ENCODE data around the gene CBLIF.
"Not testable (repeated sequence)": the region's sequence is repeated elsewhere in the genome, so short reads cannot be mapped to it uniquely, and the experiment has no call there.

The CBLIF gene

DNA sequence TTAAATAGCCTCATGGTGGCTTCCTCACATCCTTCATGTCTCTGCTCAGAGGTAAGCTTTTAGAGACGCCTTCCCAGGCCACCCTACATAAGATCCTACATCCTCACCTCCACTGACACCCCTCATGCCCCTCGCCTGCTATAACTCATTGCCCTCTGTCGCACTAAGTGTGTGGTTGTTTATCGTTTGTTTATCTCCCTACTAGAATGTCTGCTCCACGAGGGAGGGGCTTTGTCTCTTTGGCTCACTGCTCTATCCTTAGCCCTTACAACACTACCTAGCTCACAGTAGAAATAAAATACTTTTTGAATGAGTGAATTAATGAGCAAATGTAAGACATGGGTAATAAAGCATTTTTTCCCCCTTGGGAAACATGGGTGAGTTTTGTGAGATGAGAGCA, 1.3 kb upstream of the CBLIF start:
- no peak for FAIRE-seq

DNA sequence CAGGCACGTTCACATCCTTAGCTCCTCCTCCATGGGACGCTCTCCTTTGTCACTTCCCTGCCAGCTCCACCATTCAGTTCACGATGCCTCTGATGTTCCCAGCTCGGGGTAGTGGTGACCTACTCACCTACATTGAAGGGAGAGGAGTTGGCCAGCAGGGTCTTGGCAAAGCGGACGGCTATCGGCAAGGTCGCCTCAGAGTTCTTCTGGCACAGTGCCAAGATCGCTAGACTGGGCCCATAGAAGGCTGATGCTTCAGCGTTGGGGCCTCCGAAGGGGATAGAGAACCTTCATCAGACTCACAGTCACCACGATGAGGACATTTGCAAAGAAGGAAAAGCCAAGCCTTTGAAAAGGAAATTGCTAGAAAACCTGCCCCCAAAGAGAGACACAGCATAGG, 3.0 kb downstream of the CBLIF start:
- FAIRE-seq: no peak

DNA sequence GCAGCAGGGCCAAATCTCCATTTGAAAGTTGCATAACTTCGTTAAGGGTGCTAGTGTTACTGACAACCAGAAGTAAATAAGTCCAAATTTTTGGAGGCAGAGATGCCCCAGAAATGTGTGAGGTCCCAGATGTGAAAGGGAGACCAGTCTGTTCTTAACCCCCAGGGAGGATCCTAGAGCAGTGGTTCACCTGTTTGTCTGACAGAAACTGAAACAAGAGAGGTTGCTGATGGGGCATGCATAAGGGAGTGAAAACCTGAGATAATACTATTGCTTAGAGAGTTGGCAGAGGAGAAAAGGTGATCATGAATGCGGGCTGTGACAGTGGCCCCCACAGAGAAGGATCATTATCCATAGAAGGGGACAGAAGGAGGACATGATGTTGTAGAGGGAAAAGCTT, 3.8 kb downstream of the CBLIF start:
- no peak for FAIRE-seq

DNA sequence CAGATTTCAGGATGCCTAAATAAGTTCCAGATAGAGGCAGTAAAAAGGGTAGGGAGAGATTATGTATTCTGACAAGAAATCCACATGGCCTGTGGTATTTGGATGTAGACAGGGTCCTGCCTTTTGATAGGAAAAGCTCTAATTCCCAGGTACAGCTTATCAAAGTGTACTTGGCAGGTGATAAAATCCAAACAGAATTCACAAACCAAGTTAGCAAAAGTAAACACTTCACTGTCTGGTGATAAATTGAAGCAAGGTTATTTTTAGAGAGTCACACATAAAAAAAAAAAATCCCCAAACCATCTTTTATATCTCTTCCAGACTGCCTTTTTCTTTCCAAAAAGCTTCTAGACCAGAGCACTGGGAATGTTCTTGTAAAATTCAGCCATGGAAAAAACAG, 5.7 kb downstream of the CBLIF start:
- FAIRE-seq: no peak

DNA sequence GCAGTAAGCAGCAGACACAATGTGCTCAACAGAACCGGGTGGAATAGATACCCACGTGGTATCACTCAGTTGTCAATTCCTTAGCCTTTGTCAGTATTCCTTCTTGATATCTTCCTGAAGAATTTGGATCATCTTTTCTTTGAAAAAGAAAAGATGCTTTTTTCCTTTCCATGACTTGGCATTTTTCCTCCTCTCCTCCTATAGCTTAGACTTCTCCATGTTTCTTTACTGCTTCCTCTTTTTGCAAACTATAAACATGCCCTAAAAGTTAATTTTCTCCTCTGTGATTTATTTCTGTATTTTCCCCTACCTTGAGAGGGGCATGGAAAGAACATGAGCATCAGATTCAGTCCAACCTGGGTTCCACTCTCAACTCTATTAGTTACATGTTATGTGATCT, 11.7 kb downstream of the CBLIF start:
- no peak for FAIRE-seq

DNA sequence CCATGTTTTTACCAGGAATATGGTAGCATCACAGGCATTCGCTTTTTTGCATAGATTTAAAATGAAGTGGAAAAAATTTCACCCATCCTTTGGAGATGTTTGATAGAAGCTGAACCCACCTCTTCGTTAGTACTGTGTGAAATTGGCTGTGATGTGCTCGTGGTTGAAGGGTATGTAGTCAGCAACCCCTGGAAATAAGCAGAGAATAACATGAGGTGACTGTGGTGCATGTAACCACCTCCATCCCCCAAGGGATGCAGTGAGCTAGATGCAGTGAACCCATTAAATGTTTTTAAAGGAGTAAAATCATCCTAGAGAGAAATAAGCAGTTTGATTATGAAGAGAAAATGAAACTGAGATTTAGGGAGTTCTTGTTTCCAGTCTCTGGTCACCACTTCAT, 15.9 kb downstream of the CBLIF start:
- no peak for FAIRE-seq

DNA sequence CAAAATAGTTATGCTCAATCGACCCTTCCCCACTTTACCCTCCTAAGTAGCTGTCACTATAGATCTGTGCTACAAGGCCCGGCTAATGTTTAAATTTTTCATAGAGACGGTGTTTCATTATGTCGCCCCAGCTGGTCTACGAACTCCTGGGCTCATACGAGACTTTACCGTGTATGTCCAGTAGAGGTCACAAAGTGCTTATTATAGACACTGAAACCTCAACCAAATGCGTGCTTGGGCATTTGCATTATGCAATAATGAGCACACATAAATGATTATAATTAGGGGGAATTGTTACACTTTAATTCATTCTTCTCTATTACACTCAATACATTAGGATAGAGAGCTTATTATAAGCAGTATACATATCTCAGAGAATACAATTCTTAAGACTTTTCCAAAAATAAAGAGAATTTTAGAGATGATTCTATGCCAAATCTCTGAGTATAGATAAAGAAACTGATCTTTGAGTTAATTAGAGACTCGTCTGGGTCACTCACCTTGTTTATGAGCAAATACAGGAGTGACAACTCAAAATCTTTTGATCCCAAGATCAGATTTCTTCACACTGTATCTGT, 22.2 kb downstream of the CBLIF start:
- peak; percentile 77 for FAIRE-seq

DNA sequence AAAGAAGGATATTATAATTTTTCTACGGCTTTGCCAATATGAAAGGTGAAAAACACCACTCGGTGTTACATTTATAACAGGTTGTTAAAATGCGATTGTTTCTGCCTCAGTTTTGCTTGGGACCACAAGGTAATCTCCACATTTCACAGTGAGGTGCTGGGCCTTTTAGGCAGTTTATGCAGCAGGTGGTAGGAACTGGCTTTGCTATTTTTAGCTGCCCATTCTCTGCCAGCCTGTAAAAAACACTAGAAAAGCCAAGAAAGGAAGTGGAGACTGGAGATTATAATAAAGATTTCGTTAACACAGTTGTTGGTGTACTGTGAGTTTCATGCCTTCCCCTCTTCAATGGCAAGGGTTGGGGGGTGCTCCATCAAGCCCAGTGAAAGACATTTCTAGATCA, 26.7 kb downstream of the CBLIF start:
- no peak for FAIRE-seq

DNA sequence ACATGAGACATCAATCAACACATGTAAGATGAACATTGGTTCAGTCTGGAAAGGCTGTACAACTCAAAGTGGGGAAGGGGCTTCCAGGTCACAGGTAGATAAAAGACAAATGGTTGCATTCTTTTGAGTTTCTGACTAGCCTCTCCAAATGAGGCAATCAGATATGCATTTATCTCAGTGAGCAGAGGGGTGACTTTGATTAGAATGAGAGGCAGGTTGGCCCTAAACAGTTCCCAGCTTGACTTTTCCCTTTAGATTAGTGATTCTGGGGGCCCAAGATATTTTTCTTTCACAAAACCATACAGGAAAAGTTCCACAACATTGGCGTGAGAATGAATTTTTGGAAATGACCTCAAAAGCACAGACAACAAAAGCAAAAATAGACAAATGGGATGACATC, 28.9 kb downstream of the CBLIF start:
- FAIRE-seq: not testable (repeated sequence)

DNA sequence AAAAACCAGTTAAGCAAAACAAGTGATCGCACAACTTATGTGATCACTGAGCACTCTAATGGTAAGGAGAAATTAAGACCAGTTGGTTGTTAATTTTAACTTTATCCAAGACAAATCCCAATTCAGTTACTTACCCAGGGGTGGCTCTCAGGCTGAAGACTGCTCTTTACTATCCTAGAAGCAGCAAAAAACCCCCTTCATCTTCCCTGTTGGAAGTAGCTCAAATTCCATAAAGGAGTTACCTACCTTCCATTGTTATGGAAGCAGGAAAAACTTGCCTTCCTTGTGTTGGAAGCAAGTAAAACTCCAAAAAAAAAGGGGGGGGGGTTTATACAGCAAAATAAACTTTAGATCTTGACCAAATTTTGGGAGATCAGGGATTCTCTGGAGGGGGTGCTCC, 29.5 kb downstream of the CBLIF start:
- no peak for FAIRE-seq

DNA sequence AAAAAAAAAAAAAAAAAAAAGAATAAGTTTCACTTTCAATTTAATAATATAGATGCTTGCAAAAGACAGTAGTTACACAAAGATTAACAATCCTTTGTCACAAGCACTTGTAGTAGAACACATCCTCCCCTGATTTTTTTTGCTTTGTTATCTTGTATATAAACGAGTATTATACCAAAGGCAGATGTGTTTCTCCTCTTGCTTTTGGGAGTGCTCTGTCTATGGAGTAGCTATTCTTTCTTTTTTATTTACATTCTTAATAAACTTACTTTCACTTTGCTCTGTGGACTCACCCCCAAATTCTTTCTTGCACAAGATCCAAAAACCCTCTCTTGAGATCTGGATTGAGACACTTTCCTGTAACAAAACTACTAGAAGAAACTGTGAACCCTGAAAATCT, 31.3 kb downstream of the CBLIF start:
- no peak for FAIRE-seq

DNA sequence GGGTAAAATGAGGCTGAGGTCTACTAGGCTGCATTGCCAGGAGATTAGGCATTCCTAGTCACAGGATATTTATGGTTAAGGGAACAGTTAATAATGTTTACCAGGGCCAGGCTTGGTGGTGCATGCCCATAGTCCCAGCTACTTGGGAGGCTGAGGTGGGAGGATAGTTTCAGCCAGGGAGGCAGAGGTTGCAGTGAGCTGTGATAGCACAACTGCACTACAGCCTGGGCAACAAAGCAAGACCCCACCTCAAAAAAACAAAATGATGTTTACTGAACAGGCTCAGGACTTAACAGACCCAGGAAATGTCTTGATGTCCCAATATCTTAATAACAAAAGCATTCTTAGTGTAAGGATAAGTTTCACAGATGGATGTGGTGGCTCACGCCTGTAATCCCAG, 31.9 kb downstream of the CBLIF start:
- FAIRE-seq: no peak

DNA sequence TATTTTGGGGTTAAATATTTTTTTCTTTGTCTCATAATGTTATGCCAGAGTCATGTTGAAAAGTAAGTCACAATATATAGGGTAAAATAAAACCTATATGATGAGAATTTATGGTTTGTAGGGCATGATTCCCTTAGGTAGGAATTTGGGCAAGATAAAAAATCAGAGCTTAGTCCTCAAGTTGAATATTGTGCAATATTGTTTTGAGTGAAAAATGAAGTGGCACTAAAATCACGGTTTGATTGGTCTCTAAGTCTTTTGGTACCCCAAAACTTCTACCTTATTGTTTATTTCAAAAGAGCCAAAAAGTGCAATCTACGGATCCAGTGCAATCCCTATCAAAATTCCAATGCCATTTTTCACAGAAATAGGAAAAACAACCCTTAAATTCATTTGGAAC, 33.1 kb downstream of the CBLIF start:
- FAIRE-seq: no peak

DNA sequence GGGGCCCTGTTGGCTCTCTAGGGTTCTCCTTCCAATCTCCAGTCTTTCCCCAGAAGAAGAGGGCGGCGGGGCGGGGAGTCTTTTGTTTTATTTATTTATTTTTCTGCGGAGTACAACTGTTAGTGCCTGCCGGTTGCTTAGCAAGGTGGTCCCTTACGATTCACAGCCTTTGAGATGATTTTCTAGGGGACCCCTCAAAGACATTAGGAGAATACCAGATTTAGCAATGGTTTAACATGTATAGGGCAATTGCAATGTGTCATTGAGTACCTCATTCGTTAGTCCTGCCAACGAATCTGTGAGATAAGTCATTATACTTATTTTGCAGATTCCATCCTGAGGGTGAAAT, 34.4 kb downstream of the CBLIF start:
- no peak for FAIRE-seq

DNA sequence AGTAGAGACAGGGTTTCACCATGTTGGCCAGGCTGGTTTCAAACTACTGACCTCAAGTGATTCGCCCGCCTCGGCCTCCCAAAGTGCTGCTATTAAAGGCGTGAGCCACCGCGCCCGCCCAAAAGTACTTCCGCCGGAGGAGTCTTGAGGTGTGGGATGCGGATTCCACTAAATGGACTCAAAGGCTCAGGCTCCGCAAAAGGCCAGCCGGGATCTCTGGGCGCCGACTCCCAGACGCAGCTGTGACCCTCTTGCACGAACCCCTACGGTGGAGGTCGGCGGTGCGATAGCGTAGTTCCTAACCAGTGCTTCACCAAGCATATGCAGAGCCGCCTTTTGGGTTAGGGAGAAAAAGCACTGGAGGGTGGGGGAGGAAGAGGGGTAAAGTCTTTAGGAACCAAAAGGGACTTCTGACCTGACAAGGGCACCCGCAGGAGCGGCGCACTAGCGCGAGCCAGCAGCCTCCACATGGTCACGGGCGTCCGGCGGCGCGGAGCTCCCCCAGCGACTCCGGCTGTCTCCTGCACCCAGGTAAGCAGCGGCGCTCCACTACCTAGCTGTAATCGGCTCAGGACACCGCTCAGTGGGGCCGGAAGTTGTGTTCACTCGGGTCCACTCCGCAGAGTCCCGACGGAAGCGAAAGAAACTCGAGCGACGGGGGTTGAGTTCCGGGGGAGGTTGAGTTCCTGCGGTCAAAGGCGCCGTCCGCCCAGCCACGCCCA, 34.9 kb downstream of the CBLIF start, which contains the start of gene MRPL16:
MRPL16 (minus strand) TSS at position 590 of the 722 bp plus-strand sequence; CDS start at position 470, 120 bp downstream.
- peak; percentile 3 for FAIRE-seq

DNA sequence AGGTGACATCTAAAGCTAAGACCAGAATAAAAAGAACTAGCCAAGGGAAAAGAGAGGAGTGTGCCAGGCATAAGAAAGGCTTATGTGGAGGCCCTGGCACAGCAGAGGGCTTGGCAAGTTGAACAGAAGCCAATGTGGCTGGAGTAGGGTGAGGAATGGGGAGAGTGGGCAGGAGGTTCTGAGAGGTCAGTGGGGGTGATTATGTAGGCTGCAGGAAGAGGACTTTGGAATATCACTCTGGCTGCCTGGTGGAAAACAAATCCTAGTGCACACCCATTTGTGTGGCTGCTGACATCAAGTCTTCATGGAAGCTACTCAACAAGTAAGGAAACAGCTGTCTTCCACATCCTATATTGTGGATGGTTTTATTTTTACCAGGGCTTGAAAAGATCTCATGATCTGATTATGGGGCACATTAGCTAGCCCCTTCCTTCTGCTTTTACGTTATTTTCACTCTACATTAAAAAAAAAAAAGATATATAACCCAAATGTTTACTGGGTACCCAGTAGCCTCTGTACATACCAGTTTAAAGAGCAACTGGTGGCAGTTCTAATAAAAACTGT, 38.2 kb downstream of the CBLIF start:
- no peak for FAIRE-seq

DNA sequence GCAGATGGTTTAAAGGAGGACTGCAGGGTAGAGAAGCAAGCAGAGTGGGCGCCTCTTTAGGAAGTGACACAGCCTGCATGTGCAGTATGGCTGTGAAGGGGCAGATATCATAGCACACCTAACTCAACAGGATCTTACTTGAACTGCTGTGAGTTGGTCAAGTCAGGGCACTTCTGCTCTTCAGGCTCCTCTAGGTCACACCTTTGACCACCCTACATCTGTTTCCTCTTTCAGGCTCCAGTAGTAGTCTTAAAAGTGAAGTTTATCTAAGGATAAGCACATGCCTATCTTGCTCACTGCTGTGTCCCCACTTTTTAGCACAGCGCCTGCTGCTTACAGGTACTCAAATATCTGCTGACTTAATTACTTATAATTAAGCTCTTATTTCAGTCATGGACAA, 41.2 kb downstream of the CBLIF start:
- no peak for FAIRE-seq

DNA sequence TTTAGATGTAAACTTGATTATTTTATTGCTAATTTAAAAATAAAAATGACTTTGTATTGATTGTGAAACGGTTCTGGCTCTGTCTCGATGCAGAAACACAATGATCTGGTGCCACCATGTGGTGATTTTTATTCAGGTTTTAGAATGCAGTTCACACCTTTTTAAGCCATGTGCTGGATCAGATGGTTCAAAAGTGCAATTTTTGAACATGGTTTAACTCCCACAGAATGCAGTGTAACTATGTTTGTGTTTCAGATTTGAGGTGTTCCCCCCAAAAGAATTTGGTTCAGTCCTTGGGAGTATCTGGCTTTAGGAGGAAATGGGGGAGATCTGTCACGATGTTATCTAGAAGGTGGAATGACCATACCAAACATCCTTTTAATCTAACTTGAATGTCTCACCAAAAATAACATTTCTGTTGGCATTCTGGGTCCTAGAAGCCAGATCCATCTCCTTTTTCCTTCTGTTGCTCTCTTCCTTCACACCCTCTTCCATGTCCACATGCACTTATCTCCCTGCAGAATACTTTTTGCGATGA, 42.6 kb downstream of the CBLIF start:
- FAIRE-seq: peak; percentile 92

DNA sequence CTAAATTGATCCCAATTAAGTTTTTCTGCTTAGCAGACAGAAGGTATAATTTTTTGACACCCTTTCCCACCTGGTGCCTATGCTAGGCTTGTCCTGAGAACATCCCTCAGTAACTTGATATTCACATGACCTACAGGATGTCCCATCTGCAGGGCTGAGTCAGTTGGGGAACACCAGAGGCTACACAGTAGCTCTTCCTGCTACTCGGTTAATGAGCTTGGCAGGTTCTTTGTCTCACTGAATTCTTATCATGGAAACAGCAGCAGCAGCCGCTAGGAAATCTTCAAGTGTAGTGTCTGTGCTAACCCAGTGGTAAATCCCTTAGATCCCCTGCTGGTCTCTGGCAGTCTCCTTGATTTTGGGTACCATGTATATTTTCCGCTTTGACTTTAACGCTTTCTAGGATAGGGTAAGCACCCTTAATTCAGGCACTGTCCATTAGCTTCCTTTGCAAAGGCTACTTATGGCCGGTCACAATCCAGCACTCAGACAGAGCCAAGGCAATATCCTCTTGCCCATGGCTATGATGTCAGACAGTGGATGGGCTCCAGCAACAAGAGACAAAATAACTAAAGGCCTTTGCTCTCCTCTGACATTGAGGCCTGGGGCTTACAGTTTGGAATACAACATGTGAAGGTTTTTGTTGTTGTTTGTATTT, 43.2 kb downstream of the CBLIF start:
- FAIRE-seq: no peak

DNA sequence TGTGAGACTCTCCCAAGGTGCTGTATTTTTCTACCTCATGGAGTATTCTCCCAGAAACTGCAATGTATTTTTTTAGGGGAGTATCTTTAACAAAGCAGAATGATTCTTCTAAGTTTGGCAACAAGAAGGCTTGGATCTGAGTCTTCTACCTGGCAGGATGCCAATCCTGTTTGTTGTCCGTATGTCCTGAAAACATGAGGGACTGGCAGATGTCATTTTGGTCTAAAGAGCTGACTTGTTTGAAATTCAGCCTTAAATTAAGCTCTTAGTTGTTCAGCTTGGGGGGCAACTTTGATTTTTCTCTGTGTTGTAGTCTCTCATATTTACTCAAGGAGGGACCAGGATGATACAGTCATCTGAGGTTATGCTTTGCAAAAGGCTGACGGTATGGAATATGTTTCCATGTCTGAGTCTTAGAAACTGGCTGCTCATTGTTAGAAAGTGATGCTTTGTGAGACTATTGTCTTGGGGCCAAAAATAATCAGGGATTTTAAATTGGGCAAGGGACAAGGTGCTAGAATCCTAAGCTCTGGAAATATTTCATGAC, 44.1 kb downstream of the CBLIF start:
- FAIRE-seq: no peak

DNA sequence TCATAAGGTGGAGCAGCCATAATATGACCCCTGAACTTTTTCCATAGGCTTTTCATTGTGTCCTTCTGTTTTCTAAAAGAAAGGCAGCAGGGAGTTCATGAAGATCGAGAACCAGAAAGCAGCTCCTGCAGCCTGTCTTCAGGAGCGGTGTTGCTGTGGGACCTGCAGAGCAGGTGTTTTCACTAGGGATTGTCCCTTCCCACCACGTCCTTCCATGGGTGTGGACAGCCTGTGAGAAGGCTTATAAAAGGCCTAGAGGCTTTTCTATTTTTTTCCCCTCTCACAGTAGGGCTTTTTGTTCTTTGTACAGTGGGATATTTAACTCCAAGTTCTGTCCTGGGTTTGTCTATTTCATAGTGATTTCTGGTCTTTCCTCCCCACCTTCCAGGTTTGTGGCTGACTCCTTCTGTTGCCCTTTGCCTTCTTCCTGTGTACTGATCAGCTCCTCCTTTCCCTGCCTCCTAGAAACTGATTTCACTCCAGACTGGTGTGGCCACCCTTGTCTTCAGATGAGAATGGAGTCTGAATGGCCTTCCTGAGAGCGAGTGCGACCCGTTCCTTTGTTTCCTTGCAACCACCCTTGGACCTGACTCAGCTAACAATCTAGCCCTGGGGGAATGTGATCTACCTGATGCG, 44.8 kb downstream of the CBLIF start:
- no peak for FAIRE-seq

DNA sequence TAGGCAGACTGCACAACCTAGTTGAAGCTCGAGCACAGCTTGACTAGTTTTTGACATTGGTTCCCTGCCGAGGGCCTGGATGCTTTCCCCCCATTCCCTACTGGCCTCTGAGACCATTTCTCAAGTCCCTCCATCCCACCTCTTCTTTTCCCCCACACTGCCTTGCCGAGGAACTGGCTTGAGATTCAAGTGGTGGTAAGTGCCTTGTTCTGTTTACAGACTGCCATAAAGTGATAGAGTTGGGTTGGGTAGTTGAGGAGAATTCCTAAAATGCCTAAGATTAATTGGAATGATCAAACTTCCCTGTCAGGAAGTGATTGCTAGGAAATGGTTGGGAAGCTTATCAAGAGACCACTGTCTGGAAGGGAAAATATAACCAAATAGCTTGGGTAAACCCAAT, 50.9 kb downstream of the CBLIF start:
- no peak for FAIRE-seq

DNA sequence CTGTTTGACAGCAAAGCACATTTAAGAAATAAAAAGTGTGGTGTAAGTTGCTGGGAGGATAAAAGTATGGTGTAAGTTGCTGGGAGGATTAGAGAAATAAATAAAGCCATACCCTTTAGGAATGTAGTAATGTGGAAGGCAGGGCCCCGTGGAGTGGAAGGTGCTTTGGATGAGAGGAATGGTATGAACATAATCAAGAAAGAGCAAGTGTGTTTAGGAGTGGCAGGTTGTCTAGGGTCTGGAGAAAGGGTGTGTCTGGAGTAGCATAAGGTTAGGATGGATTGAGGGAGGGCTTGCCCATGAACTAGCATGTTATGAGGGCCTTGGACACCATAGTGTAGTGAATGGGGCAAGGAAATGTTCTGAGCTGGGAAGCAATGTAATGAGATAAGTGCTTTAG, 52.8 kb downstream of the CBLIF start:
- no peak for FAIRE-seq
